ENCODE measurements around the gene CDKL5. TPM values are rescaled to one million over a fixed set of nuclear protein-coding genes. Genes with fewer than 3 reads are reported as not detected.

CDKL5 gene
- total and polyA plus RNA-seq, 12 donors = 0.40 to 13.8 (median 7.4) TPM

- TF ChIP-seq POLR2A (IDR thresholded peaks at IDR 0.05) = no peak
- TF ChIP-seq, protein P1, sequence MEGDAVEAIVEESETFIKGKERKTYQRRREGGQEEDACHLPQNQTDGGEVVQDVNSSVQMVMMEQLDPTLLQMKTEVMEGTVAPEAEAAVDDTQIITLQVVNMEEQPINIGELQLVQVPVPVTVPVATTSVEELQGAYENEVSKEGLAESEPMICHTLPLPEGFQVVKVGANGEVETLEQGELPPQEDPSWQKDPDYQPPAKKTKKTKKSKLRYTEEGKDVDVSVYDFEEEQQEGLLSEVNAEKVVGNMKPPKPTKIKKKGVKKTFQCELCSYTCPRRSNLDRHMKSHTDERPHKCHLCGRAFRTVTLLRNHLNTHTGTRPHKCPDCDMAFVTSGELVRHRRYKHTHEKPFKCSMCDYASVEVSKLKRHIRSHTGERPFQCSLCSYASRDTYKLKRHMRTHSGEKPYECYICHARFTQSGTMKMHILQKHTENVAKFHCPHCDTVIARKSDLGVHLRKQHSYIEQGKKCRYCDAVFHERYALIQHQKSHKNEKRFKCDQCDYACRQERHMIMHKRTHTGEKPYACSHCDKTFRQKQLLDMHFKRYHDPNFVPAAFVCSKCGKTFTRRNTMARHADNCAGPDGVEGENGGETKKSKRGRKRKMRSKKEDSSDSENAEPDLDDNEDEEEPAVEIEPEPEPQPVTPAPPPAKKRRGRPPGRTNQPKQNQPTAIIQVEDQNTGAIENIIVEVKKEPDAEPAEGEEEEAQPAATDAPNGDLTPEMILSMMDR (IDR thresholded peaks at IDR 0.05) = no peak
- no peaks in the 10 kb centered on the region for H3K27me3 ChIP-seq
- H3K27ac ChIP-seq = no peak overlapping the region
- no peaks in the 10 kb centered on the region for H3K36me3 ChIP-seq (replicated peaks in 1 of 2)
- WGBS, 4 donors = 64 to 92% (median 78%) methylated on average over 1 of the region's 1 CpG
- intact Hi-C loops (cut with DNase I) = no loop called here
- no peak for DNase-seq
- no peaks in the 10 kb centered on the region for H3K4me1 ChIP-seq (replicated peaks in 1 of 2)
- H3K9me3 ChIP-seq (replicated peaks in 1 of 3) = no peaks in the 10 kb centered on the region
- H3K4me3 ChIP-seq = no peak overlapping the region
These were observed 112.1 kb downstream of the CDKL5 start for GRCh38 chrX:18537524-18537923.

DNA sequence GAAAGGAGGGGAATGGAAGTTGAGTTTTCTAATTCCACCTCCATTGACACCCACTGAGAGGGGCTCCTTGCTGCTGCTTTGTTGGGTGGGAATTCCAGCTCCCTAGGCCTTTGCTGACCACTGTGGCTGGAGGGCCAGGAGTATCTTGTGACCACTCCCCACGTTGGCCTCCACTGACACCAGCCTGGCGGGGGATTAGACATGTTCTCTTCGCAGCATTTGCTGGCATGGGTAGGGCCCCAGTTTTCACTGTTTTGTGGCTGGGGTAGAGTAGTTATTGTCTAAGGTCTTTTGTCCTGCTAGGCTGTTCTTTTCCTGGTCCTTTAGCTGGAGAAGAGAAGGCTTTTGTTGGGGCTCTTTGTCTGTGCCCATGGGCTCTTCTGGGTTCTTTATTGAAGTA lies 116.7 kb downstream of the CDKL5 start:
- intact Hi-C loops (cut with DNase I) = no loop called here

GRCh38 chrX:18542905-18543304 lies 117.5 kb downstream of the CDKL5 start:
- Histone ChIP-seq H3K27ac (no peak overlapping the region), H3K27me3 (no peaks in the 10 kb centered on the region), H3K4me1 (replicated peaks in 1 of 2) (no peaks in the 10 kb centered on the region), H3K9me3 (replicated peaks in 1 of 3) (no peaks in the 10 kb centered on the region), H3K36me3 (replicated peaks in 1 of 2) (no peaks in the 10 kb centered on the region), H3K4me3 (no peak overlapping the region)
- TF ChIP-seq POLR2A (IDR thresholded peaks at IDR 0.05) = no peak
- TF ChIP-seq, protein P1 (IDR thresholded peaks at IDR 0.05) = no peak
- intact Hi-C loops (cut with DNase I) = no loop called here
- DNase-seq = no peak
- WGBS, 4 donors = 85 to 100% (median 91%) methylated on average over 6 of the region's 6 CpGs

More for the DNA sequence above, 116.7 kb downstream of the CDKL5 start:
- Histone ChIP-seq H3K4me3 (no peak overlapping the region), H3K36me3 (replicated peaks in 1 of 2) (no peaks in the 10 kb centered on the region), H3K27ac (no peak overlapping the region), H3K9me3 (replicated peaks in 1 of 3) (no peaks in the 10 kb centered on the region), H3K4me1 (replicated peaks in 1 of 2) (no peaks in the 10 kb centered on the region), H3K27me3 (no peaks in the 10 kb centered on the region)
- no peak for DNase-seq
- WGBS, 4 donors = 76 to 95% (median 91%) methylated on average over 2 to 3 of the region's 3 CpGs
- TF ChIP-seq, protein P1 (IDR thresholded peaks at IDR 0.05) = no peak
- no peak for TF ChIP-seq POLR2A (IDR thresholded peaks at IDR 0.05)

GRCh38 chrX:18543738-18544137 lies 118.3 kb downstream of the CDKL5 start:
- WGBS, 4 donors = 92 to 100% (median 92%) methylated on average over 1 of the region's 1 CpG; no CpG with 5 or more reads in 1 of the 4 donors

More at GRCh38 chrX:18543738-18544137, 118.3 kb downstream of the CDKL5 start:
- no peaks in the 10 kb centered on the region for H3K9me3 ChIP-seq (replicated peaks in 1 of 3)
- no peaks in the 10 kb centered on the region for H3K4me1 ChIP-seq (replicated peaks in 1 of 2)
- H3K27ac ChIP-seq = no peak overlapping the region
- H3K27me3 ChIP-seq = no peaks in the 10 kb centered on the region
- DNase-seq = no peak
- intact Hi-C loops (cut with DNase I) = no loop called here
- H3K36me3 ChIP-seq (replicated peaks in 1 of 2) = no peaks in the 10 kb centered on the region
- H3K4me3 ChIP-seq = no peak overlapping the region
- no peak for TF ChIP-seq POLR2A (IDR thresholded peaks at IDR 0.05)
- TF ChIP-seq, protein P1 (IDR thresholded peaks at IDR 0.05) = no peak

Data from adrenal gland (tissue), 12 donors.